Right ventricle myocardium superior (tissue), 1 donor: ENCODE data around the gene SLC10A4. TPM values are rescaled to one million over a fixed set of nuclear protein-coding genes. Genes with fewer than 3 reads are reported as not detected.

Experiments used
- ATAC-seq: fragments of 200-7000 bp; cut with Tn5 transposase; one replicate; pipeline ENCODE4 v1.9.1; 2020; ENCODE audit warnings: mild to moderate bottlenecking; ENCODE audit not compliant: poor library complexity
- DNase-seq: peaks from one replicate; pipeline ENCODE4 v3.0.0-alpha.2; 2020
- intact Hi-C: fragments of 100-400 bp; cut with DNase I; formaldehyde crosslinking; loops from one replicate; pipeline ENCODE4 v1.11.2; 2022
- total RNA-seq: library from RNA; stranded (reverse); fragmentation: NEBNext Ultra II Directional; extraction: Animal tissue kit (Norgen Biotek cat#: 25700); gene quantifications from one replicate; pipeline ENCODE4 v1.2.1, GENCODE V29; 2021
- donor health status: DM: no; HTN: yes; CAD: no; lungs with severe emphysema.

The SLC10A4 gene
- total RNA-seq, 1 donor from 2014 or later = not detected

- DNase-seq (no peak), ATAC-seq (no peak)
- intact Hi-C loops = no loop called here
These were observed 55.2 kb downstream of the SLC10A4 start for GRCh38 chr4:48538358-48538757.

Other genes with a start within 250 kb of the SLC10A4 start
- gene TEC, start 213.5 kb upstream of the SLC10A4 start, total RNA-seq = 1.7 TPM
- gene SLAIN2, start 141.8 kb upstream of the SLC10A4 start, total RNA-seq = 110 TPM
- not detected for gene ZAR1, start 6.9 kb downstream of the SLC10A4 start, total RNA-seq